ENCODE results near the gene MAGI3.

Gene MAGI3

GRCh38 chr1:113665071-113665470 is 274.8 kb downstream of the MAGI3 start:
- no peak for TF ChIP-seq CTCF (IDR thresholded peaks at IDR 0.05; ENCODE audit: extremely low read depth, insufficient read depth, missing control alignments)
- in situ Hi-C loops (cut with MboI; ENCODE audit: low pct_unique_long_range_greater_than_20kb, low sequenced_read_pairs, unreplicated experiment): no loop called here
- no peak for DNase-seq (ENCODE audit: low spot score)

GRCh38 chr1:113666126-113666525 is 275.8 kb downstream of the MAGI3 start:
- in situ Hi-C loops (cut with MboI; ENCODE audit: low pct_unique_long_range_greater_than_20kb, low sequenced_read_pairs, unreplicated experiment): no loop called here
- TF ChIP-seq CTCF (IDR thresholded peaks at IDR 0.05; ENCODE audit: extremely low read depth, insufficient read depth, missing control alignments): no peak
- DNase-seq (ENCODE audit: low spot score): no peak

GRCh38 chr1:113669988-113670387 is 279.7 kb downstream of the MAGI3 start:
- no peak for TF ChIP-seq CTCF (IDR thresholded peaks at IDR 0.05; ENCODE audit: extremely low read depth, insufficient read depth, missing control alignments)
- in situ Hi-C loops (cut with MboI; ENCODE audit: low pct_unique_long_range_greater_than_20kb, low sequenced_read_pairs, unreplicated experiment): no loop called here
- no peak for DNase-seq (ENCODE audit: low spot score)

GRCh38 chr1:113670650-113671049 is 280.3 kb downstream of the MAGI3 start:
- in situ Hi-C loops (cut with MboI; ENCODE audit: low pct_unique_long_range_greater_than_20kb, low sequenced_read_pairs, unreplicated experiment): no loop called here
- no peak for DNase-seq (ENCODE audit: low spot score)
- no peak for TF ChIP-seq CTCF (IDR thresholded peaks at IDR 0.05; ENCODE audit: extremely low read depth, insufficient read depth, missing control alignments)

- no peak for DNase-seq (ENCODE audit: low spot score)
- TF ChIP-seq CTCF (IDR thresholded peaks at IDR 0.05; ENCODE audit: extremely low read depth, insufficient read depth, missing control alignments): no peak
Observed at GRCh38 chr1:113672491-113672890, 282.2 kb downstream of the MAGI3 start.

GRCh38 chr1:113674591-113674990 is 284.3 kb downstream of the MAGI3 start:
- in situ Hi-C loops (cut with MboI; ENCODE audit: low pct_unique_long_range_greater_than_20kb, low sequenced_read_pairs, unreplicated experiment): no loop called here
- DNase-seq (ENCODE audit: low spot score): no peak
- no peak for TF ChIP-seq CTCF (IDR thresholded peaks at IDR 0.05; ENCODE audit: extremely low read depth, insufficient read depth, missing control alignments)

More at GRCh38 chr1:113672491-113672890, 282.2 kb downstream of the MAGI3 start:
- in situ Hi-C loops (cut with MboI; ENCODE audit: low pct_unique_long_range_greater_than_20kb, low sequenced_read_pairs, unreplicated experiment): no loop called here

GRCh38 chr1:113675302-113675701 is 285.0 kb downstream of the MAGI3 start:
- in situ Hi-C loops (cut with MboI; ENCODE audit: low pct_unique_long_range_greater_than_20kb, low sequenced_read_pairs, unreplicated experiment): no loop called here
- DNase-seq (ENCODE audit: low spot score): no peak
- no peak for TF ChIP-seq CTCF (IDR thresholded peaks at IDR 0.05; ENCODE audit: extremely low read depth, insufficient read depth, missing control alignments)

Measured in GM13977 (cell line).